ENCODE data around the gene HERC4.
A peak's percentile ranks its signal among the peaks of the same experiment; 100 is the strongest.

HERC4 gene, protein sequence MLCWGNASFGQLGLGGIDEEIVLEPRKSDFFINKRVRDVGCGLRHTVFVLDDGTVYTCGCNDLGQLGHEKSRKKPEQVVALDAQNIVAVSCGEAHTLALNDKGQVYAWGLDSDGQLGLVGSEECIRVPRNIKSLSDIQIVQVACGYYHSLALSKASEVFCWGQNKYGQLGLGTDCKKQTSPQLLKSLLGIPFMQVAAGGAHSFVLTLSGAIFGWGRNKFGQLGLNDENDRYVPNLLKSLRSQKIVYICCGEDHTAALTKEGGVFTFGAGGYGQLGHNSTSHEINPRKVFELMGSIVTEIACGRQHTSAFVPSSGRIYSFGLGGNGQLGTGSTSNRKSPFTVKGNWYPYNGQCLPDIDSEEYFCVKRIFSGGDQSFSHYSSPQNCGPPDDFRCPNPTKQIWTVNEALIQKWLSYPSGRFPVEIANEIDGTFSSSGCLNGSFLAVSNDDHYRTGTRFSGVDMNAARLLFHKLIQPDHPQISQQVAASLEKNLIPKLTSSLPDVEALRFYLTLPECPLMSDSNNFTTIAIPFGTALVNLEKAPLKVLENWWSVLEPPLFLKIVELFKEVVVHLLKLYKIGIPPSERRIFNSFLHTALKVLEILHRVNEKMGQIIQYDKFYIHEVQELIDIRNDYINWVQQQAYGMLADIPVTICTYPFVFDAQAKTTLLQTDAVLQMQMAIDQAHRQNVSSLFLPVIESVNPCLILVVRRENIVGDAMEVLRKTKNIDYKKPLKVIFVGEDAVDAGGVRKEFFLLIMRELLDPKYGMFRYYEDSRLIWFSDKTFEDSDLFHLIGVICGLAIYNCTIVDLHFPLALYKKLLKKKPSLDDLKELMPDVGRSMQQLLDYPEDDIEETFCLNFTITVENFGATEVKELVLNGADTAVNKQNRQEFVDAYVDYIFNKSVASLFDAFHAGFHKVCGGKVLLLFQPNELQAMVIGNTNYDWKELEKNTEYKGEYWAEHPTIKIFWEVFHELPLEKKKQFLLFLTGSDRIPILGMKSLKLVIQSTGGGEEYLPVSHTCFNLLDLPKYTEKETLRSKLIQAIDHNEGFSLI

DNA sequence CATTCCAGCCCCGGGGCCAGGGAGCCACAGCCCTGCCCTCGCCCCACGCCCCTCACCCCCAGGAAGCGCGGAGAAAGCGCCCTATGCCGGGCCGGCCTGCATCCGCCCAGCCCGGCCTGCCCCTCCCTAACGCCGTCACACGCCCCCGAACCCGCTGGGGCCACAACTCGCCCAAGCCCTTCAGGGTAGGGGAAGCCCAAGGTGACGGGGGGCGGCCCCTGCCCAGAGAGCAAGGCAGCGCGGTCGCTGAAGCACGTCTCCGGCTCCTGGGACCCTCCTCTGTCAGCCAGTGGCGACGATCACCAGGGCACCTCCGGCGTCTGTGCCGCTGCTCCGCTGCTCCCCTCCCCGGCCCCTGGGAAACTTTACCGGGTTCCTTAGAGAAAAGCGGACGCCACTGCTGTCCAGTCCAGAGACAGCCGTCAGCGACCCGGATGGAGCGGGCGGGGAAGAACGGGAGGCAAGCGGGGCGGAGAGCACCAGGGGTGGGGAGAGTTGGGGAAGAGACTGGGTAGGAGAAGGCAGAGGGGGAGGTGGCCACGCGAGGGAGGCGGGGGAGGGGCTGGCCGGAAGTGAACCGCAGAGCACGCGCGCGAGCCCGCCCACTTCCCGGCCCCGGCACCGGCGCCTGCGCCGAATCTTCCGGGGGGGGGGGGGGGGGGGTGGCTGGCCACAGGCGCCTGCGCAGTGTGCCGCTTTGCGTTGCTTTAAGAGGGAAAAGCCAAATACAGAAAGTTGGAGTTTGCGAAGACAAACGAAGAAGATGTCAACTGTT, at the start of gene HERC4:
HERC4 (minus strand) TSS at position 509 of the 775 bp plus-strand sequence. CDS start 2,175 bp downstream, outside the sequence.
- peak; percentile 18 for DNase-seq

DNA sequence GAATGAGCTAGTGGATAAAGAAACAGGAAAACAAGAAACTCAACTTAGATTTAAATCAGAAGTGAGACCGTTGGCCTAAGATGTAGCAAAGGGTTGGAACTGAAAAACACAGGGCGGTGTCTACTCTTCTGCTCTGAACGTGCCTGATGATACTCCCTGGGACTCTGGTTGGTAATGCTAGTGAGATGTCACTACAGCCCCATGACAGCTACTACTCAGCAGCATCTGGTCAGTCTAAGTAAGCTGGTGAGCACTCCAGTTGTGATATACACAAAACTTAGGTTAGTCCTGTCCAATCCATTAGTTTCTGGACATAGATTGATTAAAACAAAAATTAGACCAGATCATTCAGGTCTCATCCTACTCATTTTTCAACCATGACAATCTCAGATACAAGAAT, 49.6 kb upstream of the HERC4 start:
- DNase-seq: no peak

- no peak for DNase-seq
These were observed 46.8 kb upstream of the HERC4 start for GRCh38 chr10:68121852-68122251.

DNA sequence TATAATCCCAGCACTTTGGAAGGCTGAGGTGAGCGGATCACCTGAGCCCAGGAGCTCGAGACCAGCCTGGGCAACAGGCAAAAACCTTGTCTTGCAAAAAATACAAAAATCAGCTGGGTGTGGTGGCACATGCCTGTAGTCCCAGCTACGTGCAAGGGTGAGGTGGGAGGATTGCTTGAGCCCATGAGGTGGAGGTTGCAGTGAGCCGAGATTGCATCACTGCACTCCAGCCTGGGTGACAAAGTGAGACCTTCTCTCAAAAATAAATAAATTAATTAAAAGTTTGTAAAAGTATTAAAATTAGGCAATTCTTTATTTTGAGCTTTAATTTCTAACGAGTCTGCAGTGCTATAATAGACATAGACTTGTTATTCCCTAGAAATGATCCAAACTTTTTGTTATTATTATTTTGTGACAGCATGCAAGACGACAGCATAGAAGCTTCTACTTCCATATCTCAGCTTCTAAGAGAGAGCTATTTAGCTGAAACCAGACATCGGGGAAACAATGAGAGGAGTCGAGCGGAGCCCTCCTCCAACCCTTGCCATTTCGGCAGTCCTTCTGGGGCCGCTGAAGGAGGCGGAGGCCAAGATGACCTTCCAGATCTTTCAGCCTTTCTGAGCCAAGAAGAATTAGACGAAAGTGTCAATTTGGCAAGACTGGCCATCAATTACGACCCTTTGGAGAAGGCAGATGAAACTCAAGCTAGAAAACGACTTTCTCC, 46.1 kb upstream of the HERC4 start:
- no peak for DNase-seq

DNA sequence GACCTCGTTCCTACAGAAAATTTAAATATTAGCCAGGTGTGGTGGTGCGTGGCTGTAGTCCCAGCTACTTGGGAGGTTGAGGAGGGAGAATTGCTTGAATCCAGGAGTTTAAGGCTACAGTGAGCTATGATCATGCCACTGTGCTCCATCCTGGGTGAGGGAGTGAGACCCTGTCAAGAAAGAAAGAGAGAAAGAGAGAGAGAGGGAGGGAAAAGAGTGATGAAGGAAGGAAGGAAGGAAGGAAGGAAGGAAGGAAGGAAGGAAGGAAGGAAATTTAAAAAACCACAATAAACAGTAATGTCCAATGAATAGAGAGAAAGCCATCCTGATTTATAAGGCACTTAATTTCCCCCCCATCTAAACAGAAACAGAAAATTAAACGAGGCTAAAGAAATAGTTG, 43.6 kb upstream of the HERC4 start:
- no peak for DNase-seq

GRCh38 chr10:68112837-68113236, 37.8 kb upstream of the HERC4 start:
- DNase-seq: no peak

DNA sequence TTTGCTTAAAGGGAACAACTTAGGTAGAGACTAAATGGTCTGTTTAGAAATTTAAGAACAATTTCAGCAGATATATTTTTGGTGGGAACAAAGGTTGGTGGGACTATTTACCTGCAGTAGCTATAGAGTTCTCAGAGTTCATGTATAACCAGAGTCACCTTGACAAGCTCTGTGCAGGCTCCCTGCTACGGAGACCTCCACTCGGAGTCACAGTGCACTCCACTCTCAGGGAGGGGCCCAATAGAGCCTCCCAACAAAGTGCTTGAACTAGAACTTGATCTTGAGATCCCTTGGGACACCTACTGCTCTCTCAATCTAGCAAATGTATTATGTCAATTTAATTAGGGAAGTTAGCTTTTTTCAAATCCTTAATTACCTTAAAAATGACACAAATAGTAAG, 36.5 kb upstream of the HERC4 start:
- DNase-seq: no peak

DNA sequence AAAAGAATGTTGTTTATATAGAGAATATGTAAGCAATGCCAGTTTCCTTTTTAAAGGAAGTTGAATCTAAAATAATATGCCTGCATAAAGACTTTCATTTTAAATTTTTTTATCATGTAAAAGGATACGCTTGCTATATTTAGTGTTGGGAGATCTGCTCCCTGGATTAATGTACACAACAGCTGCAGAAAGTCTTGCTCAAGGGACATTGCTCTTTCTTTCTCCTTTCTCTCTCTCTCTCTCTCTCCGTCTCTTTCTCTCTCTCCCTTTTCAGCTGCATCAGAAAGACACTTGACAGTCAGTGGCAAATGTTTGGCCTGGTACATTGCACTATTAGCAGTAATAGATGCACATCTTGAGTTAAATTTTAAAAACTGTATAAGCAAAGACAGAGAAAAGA, 34.9 kb upstream of the HERC4 start:
- DNase-seq: no peak

GRCh38 chr10:68109331-68109730, 34.2 kb upstream of the HERC4 start, which contains the start of gene MYPN:
Gene MYPN, plus strand, starts transcription at chr10:68109488. Its CDS starts 11,951 bp downstream, at chr10:68121439.
- DNase-seq: no peak

- DNase-seq: no peak
These were observed 33.6 kb upstream of the HERC4 start for GRCh38 chr10:68108653-68109052.

DNA sequence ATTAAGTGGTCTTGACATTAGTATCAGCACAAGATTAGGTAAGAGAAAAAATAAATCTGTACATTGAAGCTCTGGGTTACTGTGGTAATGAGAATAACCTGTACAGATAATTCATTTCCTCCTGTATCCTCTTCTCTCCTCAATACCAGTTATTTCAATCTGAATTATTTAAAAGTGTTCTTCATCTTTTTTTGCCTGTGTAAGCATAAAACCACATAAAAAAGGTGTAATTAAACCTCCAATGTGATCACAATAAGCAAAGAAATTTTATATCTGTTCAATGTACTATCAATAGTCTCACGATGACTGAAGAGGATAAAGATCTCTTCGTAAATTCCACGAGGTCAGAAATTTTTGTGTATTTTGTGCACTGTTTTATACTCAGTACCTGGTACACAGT, 33.0 kb upstream of the HERC4 start:
- DNase-seq: no peak

- DNase-seq: no peak
These were observed 32.6 kb upstream of the HERC4 start for GRCh38 chr10:68107651-68108050.

- no peak for DNase-seq
These were observed 31.6 kb upstream of the HERC4 start for GRCh38 chr10:68106656-68107055.

DNA sequence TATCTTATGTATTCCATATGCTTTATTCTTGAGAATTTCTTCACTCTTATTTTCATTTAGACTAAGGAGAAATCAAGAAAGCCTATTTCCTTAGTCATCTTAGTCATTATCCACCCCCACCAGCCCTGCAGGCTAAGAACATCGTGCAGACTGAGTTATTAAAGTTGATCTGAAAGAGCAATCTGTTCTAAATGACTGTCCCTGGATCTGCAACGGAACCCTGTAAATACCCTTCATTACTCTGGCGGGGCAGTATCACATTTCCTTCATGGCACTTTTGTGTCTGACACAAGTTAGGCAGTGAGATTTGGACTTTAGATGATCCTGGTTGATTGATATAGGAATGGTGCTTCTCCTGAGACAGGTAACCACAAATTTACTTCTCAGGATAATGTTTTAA, 30.7 kb upstream of the HERC4 start:
- no peak for DNase-seq

DNA sequence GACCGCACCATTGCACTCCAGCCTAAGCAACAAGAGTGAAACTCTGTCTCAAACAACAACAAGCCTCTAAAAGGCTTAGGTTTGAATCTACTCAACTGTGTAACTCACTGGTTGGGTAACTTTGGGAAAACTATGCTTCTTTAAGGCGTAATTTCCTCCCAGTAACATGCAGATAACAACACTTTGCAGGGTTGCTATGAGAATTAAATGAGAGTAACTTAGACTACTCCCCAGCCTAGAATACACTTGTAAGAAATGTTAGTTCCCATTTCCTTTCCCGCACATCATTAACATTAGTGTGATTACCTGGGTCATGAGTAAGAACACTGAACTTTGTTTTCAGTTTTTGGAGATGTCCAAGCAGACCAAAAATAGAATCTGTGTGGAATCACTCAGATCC, 28.8 kb upstream of the HERC4 start:
- no peak for DNase-seq

GRCh38 chr10:68103261-68103878, 28.3 kb upstream of the HERC4 start:
- DNase-seq: no peak

DNA sequence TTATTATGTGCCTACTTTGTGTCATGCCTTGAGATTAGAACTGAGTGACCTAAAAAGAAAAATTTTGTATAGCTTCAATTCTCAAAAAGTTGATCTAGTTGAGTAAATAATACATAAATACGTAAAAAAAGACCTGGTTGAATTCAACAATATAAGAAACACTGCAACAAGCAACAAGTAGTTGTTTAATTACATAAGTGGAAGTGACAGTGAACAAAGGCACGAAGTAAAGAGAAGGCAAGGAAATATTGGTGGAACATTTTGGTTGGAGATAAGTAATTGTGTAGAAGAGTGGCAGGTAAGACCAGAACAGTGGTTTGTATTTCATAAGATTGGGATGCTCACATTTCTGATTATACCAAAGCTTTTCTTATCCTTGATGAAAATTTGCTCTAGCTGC, 26.0 kb upstream of the HERC4 start:
- no peak for DNase-seq

DNA sequence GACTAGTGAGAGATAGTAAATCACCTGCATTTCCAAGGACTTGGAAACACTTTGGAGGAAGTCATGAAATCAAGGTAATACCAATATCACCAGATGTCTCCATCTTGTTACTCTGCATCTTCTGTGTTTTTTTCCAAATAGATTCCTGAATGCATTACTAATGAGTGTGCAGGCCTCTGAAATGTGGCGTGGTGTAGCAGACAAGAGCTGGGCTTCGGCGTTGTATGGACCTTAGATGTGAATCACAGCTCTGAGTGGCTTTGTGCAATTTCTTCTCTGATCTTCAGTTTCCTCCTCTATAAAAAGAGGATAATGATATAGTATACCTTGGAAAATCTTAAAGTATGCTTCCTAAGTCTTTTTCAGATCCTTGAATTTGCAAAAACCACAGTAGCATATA, 24.7 kb upstream of the HERC4 start:
- DNase-seq: no peak

- DNase-seq: no peak
These were observed 21.9 kb upstream of the HERC4 start for GRCh38 chr10:68096913-68097516.

- DNase-seq: no peak
These were observed 20.1 kb upstream of the HERC4 start for GRCh38 chr10:68095153-68095552.

- DNase-seq: no peak
These were observed 17.4 kb upstream of the HERC4 start for GRCh38 chr10:68092512-68092911.

Measured in cortex of kidney (tissue), 1 donor.